Iris pigment epithelial cell (primary cell): ENCODE results near the gene EXOC3L2.
A peak's percentile ranks its signal among the peaks of the same experiment; 100 is the strongest.

Experiments
- DNase-seq: peaks from one replicate; pipeline ENCODE4 v3.0.0-alpha.2; 2011; ENCODE audit warnings: low read depth

The EXOC3L2 gene

DNA sequence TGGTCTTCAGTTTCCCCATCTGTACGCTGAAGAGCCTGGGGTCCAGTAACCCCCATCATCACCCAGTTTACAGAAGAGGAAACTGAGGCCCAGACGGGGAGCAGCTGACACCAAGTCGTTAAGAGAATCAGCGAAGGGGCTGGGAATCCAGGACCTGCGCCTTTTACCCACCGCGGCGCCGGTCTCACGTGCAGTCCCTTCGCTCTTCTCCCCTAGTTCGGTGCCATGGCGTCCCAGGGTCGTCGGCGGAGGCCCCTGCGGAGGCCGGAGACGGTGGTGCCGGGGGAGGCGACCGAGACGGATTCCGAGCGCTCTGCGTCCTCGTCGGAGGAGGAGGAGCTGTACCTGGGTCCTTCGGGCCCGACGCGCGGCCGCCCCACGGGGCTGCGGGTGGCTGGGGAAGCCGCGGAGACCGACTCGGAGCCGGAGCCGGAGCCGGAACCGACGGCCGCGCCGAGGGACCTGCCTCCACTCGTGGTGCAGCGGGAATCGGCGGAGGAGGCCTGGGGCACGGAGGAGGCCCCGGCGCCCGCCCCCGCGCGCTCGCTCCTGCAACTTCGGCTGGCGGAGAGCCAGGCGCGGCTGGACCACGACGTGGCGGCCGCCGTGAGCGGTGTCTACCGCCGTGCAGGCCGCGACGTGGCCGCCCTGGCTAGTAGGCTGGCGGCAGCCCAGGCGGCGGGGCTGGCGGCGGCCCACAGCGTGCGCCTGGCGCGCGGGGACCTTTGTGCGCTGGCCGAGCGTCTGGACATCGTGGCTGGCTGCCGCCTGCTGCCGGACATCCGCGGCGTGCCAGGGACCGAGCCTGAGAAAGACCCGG, 65.9 kb downstream of the EXOC3L2 start:
- DNase-seq = peak; percentile 41

- DNase-seq = peak; percentile 100
Measured at GRCh38 chr19:45178262-45179071, 66.7 kb downstream of the EXOC3L2 start, which contains the start of gene BLOC1S3. Gene BLOC1S3, plus strand, starts transcription at chr19:45178784. Its CDS starts 513 bp downstream, at chr19:45179297.

DNA sequence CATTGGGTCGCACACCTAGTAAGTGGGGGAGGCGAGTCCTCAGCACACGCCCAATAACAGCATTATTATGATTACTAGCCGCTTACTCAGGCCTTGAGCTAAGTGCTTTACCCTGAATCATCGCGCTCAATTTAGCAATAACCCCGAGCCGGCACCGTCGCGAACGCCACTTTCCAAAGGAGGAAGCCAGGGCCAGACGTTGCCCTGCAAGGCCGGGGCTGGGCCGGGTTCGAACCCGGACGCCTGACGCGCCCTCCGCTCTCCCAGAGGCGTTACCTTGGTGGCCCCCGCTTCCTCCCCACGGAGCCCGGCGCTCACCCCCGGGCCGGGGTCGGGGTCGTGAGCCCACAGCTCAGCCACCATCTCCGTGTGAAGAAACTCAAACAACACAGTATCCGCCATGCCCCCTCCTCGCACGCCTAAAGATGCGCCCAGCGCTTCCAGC, 67.4 kb downstream of the EXOC3L2 start, which contains the start of gene TRAPPC6A:
TRAPPC6A (minus strand) TSS at position 421 of the 445 bp plus-strand sequence; CDS start at position 402, 19 bp downstream.
- DNase-seq = peak; percentile 82

- peak; percentile 26 for DNase-seq
Measured at GRCh38 chr19:45175515-45176345, 69.5 kb downstream of the EXOC3L2 start.

GRCh38 chr19:45173816-45174215, 71.4 kb downstream of the EXOC3L2 start:
- DNase-seq = peak; percentile 14

- no peak for DNase-seq
Measured at GRCh38 chr19:45172611-45173208, 72.5 kb downstream of the EXOC3L2 start.

DNA sequence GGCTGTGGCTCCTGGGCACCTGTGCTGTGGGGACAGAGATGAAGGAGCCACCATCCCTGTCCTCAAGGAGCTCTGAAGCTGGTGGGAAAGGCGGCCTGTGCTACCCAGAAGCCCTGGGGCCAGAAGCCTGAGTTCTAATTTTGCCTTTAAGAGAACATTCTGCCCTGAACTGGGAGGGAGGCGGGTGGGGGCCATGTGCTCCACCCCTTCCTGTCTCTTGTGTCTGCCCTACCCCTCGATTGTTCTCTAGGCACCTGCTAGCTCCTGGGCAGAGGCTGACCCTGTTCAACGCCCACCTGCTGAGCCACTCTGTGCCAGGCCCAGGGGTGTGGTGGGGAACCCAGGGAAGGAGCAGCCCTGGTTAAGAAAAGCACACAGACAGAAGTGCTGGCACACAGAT, 73.0 kb downstream of the EXOC3L2 start:
- DNase-seq = no peak

DNA sequence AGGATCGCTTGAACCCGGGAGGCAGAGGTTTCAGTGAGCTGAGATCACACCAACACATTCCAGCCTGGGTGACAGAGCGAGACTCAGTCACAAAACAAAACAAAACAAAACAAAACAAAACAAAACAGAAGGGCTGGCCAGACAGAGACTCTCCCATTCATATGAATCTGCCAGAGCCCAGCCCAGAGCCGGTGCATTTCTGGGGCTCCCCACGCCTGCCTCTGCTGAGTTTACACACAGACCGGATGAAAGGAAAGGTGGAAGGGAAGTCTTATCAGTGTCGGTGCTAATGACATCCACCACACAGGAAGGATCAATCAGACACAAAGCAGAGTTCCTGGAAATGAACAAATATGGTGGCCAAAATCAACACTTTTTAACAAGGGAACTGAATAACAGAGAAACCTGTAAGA, 74.0 kb downstream of the EXOC3L2 start:
- DNase-seq = no peak

- no peak for DNase-seq
Measured at GRCh38 chr19:45170146-45171106, 74.8 kb downstream of the EXOC3L2 start.

DNA sequence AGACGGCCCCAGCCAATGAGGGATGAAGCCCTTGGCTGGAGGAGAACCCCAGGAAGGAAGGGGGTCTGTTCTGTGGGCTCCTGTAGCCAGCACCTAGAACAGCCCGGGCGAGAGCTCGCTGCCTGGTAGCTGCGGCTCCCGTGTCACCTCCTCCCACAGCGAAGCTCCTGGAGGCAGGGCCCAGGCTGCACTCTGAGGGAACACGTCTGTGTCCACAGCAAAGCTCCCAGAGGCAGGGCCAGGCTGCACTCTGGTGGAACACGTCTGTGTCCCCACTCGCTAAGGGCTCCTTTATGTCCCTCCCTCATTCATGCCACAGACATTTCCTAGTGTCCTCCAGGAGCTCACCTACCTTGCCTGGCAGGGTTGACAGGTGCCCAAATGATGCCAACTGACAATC, 75.6 kb downstream of the EXOC3L2 start:
- no peak for DNase-seq

- no peak for DNase-seq
Measured at GRCh38 chr19:45168767-45169351, 76.3 kb downstream of the EXOC3L2 start.

- DNase-seq = no peak
Measured at GRCh38 chr19:45166723-45167252, 78.4 kb downstream of the EXOC3L2 start.

- DNase-seq = peak; percentile 87
Measured at GRCh38 chr19:45164577-45165335, 80.5 kb downstream of the EXOC3L2 start.

GRCh38 chr19:45163751-45164460, 81.3 kb downstream of the EXOC3L2 start:
- DNase-seq = no peak

DNA sequence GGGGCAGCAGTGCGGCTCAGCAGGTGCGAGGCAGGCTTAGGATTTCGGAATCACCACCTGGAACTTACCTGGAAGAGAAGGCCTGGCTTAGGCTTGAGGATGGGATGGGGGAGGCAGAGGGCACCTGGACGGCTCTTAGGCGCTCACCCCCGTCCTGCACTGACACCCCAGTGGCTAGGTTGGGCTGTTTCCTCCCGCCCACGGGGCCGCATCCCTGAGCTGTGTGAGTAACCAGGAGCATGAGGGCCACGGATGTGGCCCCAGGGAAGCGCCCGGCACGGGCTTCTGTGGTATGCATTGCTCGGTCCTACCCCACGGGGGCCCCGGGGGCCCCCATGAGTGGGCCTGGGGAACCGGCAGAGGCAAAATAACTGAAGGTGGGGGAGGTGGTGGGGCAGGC, 82.1 kb downstream of the EXOC3L2 start:
- DNase-seq = no peak

DNA sequence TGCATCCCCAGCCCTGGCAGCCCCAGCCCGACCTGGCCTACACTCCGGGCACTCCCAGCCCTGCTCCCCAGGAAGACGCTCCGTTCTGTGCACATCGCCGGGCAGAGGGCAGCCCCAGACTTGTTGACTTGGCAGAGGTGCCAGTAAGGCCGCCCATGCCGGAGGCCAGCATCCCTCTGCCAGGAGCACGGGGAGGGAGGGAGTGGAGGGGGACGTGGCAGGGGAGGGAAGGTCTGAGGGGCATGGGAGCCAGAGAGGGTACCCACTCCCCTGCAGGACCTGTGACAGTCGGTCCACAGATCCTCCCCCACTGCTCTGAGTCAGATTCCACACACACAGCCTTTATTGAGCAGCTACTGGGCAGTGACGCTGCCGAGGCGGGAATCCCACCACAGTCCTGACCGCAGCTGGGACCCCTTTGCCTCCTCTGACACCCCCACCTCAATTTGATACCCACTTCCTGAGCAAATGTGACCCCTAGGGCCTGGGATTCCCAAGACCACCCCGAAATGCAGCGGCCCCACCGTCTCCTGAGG, 82.5 kb downstream of the EXOC3L2 start:
- no peak for DNase-seq
